HK-2 (cell line): ENCODE data around the gene SCGN.

Experiments
- DNase-seq: peaks from one replicate; pipeline ENCODE4 v3.0.0-alpha.2; 2018; ENCODE audit not compliant: unreplicated experiment

The SCGN gene

DNA sequence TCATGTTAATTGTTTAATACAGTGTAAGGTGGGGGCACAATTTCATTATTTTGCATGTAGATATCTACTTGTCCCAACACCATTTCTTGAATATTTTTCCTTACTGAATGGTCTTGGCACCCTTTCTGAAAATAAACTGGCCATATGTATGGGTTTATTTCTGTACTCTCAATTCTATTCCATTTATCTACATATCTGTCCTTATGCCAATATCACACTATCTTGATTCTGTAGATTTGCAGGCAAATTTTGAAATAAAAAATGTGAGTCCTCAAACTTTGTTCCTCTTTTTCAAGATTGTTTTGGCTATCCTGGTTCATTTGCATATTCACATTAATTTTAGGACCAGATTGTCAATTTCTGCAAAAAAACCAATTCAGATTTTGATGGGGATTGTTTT, 34.8 kb downstream of the SCGN start:
- DNase-seq = no peak

DNA sequence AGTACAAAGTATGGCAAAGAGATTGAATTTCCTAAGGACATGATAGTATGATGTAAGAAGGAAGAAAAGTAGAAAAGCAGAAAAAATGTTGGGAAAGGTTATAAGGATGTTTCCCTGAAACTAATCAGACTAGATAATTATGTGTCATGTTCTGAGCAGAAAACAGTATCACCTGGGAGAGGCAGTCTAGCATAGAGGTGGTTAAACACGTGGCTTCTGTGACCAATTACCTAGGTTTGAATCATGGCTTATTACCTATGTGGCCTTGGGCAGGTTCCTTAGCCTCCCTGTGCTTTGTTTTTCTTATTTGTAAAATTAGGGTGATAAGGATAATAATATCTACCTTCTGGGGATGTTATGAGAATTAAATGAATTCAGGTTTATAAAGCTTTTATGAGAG, 38.0 kb downstream of the SCGN start:
- DNase-seq = no peak

DNA sequence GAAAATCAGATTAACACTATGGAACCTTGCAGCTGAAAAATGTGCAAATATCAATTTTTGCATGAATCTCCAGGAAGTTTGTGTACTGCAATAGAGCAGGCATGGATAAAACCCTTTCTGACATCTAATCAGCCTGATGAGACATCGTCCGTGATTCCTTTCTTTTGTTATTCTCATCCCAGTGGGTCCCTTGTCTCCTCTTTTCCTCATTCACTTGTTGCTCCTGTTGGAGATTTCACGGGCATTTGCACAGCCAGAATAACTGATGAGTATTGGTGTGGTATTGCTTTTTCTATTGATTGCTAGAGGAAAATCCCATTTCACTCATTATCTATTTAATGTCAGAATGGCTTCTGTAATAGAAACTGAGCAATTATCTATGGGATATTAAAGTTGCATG, 39.9 kb downstream of the SCGN start:
- no peak for DNase-seq

DNA sequence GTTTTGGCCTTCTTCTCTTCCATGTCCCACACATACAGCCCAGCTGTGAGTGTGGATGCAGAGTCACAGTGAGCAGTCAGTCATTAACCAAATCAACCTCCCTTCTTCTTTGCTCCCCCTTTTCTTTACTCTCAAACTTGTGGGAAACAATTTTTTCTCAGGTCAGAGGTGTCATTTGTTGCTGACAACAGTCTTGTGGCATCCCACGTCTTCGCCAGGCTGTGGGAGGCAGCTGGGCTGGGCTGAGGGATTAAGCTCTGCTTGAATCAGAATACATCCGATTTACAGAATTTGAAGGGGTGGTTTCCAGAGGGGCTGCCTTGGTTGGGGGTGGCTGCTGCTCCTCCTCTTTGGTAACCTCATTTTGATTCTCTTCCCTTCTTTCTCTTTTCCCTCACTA, 40.5 kb downstream of the SCGN start:
- DNase-seq = no peak

DNA sequence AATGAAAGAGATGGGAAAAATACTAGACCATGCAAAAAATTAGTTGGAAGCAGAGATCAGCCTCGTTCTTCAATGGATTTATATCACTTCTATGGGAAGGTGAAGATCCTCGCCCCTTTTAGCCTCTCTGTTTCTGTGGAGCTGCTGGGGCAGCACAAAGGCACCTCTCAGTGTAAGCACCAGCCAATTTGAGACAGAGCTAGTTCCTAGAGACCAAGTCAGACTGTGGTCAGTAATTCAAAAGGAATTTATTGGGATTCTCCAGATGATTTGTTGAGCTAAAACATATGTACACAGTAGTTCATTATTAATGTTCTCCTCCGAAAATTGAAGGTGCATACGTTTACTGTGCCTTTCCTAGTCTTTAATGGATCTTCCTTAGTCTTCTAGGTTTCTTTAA, 42.4 kb downstream of the SCGN start:
- no peak for DNase-seq

DNA sequence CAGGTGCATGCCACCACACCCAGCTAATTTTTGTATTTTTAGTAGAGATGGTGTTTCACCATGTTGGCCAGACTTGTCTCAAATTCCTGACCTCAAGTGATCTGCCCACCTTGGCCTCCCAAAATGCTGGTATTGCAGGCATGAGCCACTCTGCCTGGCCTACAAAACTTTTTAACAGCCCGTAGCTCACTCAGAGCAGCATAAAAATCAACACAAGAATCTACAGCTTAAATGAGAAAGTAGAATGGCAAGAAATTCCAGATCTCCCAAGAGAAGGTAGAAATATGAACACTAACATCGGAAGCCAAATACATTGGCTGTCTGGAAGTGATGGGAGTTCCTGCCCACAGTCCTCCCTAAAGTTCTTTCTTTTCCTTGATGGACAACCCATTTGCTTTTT, 43.7 kb downstream of the SCGN start:
- no peak for DNase-seq

DNA sequence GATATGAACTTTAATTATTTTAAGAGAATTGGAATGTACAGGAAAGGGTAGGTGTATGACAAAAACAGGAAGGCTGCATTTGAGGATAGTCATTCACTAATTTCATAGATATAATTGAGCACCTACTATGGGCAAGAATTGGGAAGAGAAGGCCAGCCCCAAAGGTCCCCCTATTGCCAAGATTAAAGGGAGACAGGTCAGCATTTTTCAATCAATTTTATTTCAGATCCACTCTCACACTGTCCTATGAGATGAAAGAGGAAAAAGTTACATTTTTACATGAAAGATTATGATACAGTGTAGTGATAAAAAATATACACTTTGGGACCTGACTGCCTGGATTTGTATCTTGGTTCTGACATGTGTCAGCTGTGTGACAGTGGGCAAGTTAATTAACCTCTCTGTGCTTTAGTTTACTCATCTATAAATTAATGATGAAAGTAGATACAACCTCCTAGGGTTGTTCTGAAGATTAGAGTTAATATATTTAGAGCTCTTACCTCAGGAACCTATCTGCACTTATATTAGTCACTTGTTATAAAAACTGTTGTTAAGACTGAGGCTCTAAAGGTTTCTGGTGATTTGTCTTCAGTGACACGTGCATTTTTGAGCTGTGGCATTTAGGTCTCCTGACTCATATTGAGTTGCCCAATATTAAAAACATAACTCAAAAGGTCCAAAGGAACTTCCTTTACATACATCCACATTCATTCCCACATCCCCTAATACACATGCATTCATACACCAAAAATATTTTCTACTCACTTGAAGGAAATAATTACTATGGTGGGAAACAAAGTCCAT, 45.7 kb downstream of the SCGN start:
- no peak for DNase-seq

DNA sequence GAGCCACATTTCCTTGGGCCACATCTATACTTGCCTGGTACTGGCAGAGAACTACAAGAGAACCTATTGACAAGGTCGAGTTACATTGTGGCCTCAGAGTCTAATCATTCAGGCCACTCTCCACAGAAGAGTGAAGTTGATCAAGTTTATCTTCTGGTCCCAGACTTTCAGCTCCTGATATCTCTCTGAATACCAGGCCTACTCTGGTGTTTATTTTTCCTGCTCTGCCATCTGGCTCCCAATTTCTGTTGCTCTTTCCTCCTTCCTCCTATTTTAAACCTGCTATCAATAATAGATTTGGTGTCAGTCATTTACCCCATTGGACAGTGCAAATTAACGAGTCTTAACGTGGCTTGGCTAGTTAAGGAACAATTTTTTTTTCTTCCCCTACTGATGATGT, 46.6 kb downstream of the SCGN start:
- DNase-seq = no peak

DNA sequence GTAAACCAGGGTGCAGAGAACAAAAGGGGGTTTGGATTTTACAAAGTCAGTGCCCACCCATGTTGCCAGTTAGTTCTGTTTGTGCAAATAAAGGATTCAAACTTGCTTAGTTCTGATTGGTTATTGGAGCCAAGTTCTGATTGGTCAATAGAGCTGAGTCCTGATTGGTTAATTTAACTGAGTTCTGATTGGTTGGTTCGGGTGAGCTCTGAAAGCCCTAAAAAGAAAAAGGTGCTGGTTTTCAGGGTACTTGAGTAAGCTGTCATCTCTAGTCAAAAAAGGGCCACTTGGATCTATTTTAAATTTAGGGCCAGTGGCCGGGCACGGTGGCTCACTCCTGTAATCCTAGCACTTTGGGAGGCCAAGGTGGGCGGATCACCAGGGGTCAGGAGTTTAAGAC, 47.6 kb downstream of the SCGN start:
- DNase-seq = no peak

DNA sequence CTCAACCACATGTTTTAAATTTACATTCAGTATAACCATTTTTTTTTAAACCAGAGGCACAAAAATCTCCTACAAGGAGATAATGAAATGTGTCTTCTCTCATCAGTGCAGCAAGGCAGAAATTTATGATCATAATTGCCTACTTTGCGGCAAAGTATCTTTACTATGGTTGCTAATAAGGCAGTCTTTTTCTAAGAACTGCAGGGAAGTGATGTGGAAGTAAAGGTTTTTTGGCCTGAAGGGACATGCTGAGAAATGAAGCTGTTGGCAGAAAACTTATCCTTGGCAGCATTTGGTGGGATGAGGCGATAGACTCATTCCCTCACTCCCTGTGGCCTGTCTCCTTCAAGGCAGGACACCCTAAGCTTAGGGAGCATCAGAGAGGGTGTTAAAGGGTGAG, 48.7 kb downstream of the SCGN start:
- DNase-seq = no peak

DNA sequence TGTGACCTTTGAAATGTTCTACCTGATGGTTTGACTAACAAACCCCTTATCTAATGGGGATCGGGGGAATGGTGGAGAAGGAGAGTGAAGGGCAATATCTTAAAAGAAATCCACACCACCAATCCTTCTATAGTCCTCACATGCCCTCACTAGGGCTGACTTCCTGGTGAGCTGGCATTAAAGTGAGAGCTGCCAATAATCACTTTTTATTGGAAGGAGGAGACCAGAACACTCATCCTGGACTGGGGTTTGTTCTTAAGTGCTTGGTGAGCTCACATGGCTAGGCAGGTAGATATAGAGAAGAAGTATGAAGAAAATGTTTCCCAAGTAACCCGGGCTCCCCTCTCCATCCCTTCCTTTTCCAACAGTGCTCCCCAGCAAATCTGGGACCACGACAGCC, 49.8 kb downstream of the SCGN start:
- no peak for DNase-seq

DNA sequence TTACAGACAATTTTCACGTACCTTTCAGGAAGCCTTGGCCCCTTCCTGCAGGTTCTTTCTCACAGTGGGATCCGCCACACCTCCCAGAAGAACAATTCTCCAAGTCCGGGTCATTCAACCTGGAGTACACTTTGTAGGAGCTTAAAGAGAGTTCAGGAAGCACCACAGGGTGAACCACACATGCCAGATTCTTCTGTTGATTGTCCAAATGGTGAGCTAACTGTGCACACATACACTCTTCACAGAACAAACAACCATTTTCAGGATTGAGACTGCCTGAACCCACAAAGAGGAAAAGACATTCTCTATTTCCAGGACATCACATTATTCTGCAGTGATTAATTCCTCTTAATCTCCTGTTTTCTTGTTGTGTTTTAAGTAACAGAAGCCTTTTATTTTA, 51.0 kb downstream of the SCGN start:
- no peak for DNase-seq

DNA sequence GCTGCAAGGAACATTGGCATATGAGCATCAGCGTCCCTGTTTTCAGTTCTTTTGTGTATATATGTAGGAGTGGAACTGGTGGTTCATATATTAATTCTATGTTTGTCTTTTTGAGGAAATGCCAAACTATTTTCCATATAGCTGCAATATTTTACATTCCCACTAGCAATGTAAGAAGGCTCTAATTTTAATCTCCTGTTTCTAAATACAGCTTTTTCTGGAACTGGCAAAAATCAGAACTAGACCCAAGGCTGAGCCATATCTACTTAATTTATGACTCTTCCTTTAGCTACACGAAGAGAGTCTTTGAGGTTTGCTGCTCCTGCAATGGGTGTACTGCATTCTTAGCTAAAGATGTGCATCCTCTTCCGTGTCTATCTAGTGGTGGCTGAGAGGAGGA, 52.0 kb downstream of the SCGN start:
- DNase-seq = no peak

DNA sequence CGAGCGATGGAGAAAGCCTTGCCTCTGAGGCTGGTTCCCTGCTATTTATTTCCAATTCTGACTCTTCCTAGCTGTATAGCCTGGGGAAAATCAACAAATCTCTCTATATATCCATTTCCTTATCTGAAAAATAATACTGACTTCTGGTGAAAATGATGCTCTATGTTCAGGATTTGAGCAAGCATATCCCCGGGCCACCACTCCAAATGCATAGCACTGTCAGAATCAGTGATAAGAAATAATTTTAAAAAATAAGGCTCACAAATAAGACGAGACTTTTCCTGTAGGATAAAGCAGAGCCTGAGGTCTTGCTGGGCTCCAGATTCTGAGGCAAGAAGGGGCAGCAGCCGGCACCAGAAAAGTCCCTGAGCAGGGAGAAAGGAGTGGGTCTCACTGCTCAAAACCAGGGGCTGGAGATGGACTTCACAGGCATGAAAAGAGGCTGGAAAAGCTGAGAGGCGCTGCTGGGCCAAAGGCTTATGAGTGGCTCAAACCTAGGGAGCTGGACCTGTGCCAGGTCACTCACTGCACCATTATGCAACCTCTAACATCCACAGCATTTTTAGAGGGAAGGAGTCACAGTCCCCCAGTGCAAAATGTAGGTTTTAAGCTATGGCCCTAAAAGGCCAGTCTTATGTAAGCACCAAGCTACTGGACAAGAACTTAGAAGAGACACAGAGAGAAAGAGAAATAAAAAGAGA, 54.4 kb downstream of the SCGN start:
- no peak for DNase-seq

DNA sequence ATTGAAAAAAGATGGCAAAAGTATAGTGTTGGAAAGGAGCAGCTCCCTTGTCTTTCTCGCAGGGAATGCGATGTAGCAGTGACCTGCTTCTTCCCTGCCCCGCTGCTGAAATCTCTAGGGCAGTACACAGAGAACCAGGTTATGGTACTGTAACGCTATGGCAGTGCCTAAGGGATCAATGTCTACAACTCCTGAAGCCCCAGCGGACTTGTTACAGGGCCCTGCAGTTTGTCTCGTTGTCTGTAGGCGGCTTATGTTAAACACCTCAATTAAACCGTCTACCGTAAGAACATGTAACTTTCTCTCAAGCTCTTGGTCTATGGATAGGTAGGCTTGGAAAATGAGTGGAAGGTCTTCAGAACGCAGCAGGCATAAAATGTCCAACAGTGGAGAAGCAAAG, 57.7 kb downstream of the SCGN start:
- no peak for DNase-seq

DNA sequence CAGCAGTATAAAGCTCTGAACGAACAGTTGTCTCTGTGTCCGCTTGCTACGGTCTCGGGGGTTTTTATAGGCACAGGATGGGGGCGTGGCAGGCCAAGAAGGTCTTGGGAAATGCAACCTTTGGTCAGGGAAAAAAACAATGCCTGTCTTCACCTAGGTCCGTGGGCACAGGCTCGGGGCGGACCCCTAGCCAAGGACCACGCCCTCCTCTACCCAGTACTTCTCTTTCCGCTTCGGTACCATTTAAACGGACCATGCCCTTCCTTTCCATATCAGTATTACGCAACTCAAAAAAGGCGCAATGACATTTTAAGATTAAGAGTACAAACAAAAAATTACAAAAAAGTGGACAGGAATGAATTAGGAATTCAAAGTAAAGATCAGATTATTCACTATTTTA, 58.3 kb downstream of the SCGN start:
- DNase-seq = no peak

DNA sequence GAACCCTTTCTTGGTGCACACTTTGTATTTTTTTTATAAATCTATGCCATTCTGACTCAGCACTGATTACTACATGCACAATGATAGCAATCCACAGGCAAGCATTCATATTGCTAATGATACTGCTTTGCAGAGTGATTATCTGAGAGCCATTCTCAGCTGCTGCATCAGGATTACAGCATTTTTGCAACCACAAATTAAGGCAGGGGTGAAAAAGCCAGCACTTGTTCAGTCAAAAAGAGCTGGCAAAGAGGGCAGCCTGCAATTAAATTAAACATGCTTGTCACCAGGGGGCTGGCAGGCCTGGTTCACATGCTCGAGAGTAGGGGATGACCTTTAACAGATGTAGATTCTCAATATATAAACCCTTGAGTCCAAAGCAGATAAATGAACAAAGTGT, 61.8 kb downstream of the SCGN start:
- no peak for DNase-seq

DNA sequence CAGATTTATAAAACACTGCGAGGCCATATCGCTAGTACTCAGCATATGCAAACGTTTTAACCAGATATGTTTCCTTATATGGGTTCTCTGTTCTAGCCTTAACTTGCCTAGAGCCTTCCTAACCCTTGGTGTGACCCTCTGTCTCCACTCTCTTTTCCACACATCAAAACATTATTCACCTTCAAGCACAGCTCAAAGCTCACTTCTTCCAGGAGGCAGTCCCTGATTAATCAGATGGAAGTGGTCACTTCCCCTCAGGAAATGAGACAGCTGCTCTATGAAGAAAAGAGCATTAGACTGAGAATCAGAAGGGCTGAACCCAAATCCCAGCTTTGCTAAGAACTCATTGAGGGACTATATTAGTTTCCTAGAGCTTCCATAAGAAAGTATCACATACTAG, 62.8 kb downstream of the SCGN start:
- DNase-seq = no peak

DNA sequence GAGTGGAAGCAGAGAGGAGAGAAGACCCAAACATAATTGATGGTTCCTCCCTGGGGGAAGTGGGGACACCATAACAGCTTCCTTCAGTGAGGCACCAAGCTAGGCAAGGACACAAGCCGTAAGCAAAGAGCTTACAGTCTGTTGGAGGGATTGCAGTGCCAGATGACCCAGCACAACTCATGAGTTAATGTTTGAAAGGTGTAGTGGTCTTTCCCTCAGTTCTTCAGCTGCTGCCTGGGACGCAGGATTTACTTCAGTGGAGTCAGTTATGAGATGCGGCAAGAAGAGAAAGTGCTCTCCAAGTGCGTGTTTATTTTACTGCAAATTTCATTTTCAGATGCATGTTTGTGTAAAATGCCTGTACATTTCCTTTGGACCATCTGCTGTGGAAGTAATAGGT, 63.8 kb downstream of the SCGN start:
- DNase-seq = no peak

DNA sequence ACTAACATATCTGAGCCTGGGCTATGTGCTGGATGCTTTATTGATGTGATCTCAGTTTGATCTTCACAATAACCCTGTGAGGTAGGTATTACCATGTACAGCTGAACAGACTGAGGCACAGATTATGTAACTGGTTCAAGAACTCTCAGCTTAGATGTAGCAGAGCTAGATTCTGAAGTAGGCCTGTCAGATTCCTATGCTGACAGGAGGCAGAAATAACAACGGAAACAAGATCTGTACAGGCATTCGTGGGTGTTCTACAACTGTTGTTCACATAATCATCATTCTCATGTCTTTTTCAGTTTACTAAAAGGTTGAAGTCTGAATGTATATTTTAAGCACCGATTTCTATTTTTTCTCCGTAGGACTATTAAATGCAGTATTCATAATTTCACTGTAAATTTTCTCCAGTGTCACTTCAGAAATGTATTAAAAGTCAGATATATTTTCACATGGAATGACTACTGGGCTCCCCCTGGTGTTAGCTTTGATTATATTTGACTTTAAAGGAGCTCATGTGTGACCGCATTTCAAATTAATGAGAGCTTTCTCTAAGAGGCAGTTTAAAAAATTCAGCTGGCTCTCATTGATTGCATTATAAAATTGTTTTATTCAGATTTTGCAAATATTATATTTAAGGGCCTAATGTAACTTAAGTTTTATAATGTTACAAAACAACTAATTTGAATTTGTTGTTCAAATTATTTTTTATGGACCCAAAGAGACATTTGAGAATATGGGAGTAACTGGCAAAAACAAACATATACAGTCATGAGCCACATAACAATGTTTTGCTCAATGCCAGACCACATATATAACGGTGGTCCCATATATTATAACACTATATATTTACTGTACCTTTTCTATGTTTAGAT, 66.1 kb downstream of the SCGN start:
- no peak for DNase-seq

DNA sequence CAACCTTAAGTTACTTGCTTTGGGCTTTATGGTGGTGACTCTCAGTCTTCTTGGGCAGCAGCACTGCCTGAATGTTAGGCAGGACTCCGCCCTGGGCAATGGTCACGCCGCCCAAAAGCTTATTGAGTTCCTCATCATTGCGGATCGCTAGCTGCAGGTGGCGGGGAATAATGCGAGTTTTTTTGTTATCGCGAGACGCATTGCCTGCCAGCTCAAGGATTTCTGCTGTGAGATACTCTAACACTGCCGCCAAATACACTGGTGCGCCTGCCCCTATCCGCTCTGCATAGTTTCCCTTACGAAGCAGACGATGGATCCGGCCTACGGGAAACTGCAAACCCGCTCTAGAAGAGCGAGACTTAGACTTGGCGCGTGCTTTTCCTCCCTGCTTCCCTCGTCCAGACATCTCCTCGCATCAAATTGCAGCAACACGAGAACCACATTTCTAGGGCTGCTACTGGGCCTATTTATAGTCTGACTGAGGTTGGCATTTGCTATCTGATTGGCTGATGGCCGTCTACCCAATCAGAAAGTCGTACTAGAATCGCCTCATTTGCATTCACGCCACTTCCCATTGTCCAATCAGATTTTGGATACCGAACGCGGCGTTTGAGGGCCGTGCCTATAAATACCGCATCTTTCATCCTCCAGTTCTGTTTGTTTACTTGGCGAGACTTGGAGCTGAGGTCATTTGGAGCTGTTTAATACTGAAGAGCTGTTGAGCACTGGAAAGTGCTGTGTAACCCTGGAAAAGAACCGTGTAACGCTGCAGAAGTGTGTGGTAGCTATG, 74.3 kb downstream of the SCGN start:
- DNase-seq = no peak

DNA sequence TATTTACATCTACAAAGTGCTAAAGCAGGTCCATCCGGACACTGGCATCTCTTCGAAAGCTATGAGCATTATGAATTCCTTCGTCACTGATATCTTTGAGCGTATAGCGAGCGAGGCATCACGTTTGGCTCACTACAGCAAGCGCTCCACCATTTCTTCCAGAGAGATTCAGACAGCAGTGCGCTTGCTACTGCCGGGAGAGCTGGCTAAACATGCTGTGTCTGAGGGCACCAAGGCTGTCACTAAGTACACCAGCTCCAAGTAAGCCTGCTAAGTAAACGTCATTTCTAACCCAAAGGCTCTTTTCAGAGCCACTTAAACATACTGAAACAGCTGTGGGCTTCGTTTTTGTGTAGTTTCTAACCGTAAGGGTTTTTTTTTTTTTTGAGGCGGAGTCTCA, 75.0 kb downstream of the SCGN start:
- DNase-seq = no peak
